GM15510 (cell line): ENCODE results near the gene LRP1B.

Experiments
- POLR2A ChIP-seq: IDR thresholded peaks from 3 replicates; pipeline ENCODE4 v1.6.1; 2011; ENCODE audit warnings: borderline replicate concordance; ENCODE audit not compliant: insufficient read length; ENCODE audit errors: extremely low read depth

Gene LRP1B

DNA sequence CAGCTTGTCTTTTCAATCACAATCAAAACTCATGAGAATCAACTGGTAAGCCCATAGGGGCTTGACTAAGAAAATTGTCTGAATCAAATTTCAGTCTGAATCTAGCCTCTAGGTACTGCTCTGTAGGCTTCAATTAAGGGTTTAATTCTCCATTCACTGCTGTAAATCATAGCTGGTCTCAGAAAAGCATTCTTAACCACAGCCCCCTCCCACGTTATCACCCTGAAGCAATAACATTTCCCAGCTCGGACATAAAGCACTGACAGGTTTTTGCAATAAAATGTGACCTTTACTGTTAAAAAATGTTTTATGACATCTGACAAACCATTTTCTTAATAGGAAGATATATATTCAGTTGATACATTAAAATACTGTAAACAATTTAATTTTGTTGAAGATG is 55.0 kb downstream of the LRP1B start:
- no peak for TF ChIP-seq POLR2A

DNA sequence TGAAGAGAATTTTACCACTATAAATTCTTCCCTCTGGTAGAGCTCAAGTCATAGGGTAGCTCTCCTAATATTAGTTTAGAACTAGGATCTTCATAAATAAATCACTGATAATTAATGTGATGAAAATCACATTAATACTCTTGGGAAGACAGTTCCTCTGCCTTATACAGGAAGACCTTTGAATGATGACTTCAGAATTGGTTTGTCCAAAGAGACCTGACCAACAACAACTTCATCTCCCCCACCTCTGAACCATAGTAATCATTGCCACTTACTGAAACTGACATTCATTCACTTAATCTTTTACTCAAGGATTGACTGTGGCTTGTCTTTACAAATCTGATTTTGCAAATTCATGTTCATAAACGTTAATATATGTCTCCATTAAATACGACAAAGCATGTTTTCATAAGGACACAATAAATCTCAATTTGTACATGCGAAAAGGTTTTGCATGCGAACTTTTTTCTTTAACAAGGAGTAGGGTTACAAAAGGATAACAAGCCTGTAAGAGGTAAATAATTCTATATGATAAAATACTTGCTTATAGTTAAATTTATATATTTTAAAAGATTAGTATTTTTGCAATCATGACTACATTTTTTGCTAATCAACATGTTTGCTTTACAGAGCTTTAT is 61.4 kb downstream of the LRP1B start:
- TF ChIP-seq POLR2A, result no peak

DNA sequence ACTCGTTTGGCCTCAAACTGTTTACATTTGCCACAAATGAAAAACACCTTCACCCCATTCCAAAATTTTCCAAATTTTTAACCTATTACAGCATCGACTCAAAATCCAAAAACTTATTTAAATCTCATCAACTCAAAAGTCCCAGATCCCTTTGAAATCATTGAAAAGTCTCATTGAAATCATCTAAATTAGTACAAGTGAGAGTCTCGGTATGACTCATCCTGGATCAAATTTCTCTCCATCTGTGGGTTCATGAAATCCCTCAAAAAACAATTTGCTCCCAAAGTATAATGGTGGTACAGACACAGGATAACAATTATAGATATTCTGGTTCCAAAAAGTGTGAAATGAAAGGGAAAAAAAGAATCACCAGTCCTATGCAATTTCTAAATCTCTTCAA is 65.1 kb downstream of the LRP1B start:
- TF ChIP-seq POLR2A, result no peak

DNA sequence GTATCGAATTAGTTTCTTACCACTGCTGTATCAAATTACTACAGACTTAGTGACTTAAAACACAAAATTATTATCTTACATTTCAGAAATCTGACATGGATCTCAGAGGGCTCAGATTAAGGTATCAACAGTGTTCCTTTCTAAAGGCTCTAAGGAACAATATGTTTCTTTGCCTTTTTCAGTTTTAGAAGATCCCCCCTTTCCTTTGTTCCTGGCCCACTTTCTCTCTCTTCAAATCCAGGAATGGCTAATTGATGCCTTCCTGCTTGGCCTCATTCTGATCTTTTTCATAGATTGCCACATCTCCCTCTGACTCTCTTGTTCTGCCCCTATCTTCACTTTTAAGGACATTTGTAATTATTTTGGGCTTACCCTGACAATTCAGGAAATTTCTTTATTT is 65.7 kb downstream of the LRP1B start:
- TF ChIP-seq POLR2A, result no peak

- TF ChIP-seq POLR2A, result no peak
These were observed 69.1 kb downstream of the LRP1B start for GRCh38 chr2:142061733-142062132.

GRCh38 chr2:142058149-142058548 is 72.7 kb downstream of the LRP1B start:
- TF ChIP-seq POLR2A, result no peak

DNA sequence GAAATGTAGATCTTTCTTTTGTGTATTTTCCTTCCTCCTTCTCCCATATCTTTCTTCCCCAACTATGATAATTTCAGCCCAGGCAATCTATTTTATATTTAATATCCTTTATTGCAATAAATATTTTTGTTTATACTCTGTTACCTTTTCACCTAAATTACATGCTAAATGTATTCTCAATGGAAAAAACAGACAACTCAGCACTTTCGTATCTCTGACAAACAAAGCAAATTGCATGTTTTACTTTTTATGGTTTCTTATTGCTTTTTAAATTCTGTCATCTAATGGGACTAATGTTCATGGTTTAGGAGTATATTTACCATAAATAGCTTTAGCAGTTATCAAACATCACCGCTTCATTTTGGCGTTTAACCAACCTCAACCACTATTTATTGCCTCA is 74.0 kb downstream of the LRP1B start:
- no peak for TF ChIP-seq POLR2A

- no peak for TF ChIP-seq POLR2A
These were observed 78.5 kb downstream of the LRP1B start for GRCh38 chr2:142052220-142052863.

GRCh38 chr2:142048581-142048980 is 82.2 kb downstream of the LRP1B start:
- TF ChIP-seq POLR2A, result no peak

DNA sequence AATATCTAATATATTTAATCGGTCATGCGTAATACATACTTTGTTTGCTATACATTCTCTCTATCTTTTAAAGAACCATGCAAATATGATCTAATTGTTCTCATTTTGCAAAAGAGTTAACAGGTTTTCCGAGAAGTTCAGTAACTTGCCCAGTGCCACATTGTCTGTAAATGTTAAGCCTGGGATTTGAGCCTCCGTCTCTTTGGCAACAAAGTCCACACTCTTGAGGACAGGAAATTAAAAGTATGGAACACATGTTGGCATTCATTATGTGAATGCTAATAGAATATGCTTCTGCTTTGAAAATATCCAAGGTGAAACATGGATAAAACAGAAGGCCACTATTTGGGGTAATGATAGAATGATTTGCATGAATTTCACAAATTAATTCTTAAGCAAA is 85.2 kb downstream of the LRP1B start:
- TF ChIP-seq POLR2A, result no peak

DNA sequence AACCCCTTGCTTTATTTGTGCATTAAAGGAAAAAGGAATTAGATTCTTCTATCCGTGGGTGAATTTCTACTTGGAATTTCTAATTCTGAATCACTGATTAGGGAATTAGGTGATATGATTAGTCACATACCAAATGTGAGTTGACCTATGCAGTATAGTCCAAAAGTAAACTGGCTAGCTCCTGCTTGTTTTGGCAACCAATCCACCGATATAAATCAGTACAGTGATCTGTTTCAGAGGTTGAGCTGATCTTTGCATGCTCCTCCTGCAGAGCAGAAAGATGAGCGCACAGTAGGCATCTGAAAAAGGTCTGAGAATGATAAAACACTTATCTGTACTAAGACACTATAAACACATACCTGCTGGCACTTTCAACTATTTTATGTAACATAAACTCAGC is 86.6 kb downstream of the LRP1B start:
- TF ChIP-seq POLR2A, result no peak

DNA sequence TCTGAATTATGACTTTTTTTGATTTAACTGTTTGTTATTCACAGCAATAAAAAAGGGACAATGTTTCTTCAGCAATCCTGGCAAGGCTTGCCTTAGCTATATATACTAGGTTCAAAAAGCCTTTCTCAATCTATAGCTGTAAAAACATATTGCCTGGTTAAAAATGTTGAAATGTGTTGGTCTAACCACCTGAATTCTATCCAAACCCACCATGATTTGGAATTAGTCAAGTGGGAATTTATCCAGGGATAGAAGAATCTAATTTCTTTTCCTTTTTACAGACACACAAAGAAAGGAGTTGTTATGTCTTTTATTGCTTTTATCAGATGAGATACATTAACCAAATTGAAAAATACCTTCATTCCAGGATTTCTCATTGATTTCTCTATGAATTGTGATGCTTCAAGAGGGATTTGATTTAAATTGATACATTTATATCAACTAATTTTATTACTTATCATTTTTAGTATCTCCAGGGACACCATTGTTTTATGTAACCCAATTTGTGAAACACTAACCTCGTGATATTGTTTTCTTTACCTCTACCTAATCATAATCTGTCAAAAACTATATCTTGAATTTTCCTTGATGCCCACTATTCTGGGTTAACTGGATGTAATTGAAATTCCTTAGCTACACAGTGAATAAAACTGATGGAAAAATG is 88.1 kb downstream of the LRP1B start:
- TF ChIP-seq POLR2A, result no peak

DNA sequence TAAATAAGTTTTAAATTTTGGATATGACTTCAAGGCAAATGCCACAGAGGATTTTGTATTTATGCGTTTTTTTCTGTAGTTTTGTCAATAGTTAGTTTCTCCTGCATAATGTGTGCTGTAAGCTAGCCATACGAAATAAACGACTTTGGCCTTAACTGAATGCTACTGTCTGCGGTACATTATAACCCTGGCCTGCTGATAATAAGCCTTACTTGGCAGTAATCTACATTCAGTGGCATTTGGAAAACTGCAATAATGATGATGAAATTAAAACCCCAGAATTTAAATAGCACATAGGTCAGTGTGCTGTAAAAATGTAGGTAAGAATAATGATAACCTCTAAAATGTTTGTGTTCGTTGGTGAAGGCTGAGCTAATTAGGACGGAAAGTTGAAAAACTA is 88.8 kb downstream of the LRP1B start:
- no peak for TF ChIP-seq POLR2A

DNA sequence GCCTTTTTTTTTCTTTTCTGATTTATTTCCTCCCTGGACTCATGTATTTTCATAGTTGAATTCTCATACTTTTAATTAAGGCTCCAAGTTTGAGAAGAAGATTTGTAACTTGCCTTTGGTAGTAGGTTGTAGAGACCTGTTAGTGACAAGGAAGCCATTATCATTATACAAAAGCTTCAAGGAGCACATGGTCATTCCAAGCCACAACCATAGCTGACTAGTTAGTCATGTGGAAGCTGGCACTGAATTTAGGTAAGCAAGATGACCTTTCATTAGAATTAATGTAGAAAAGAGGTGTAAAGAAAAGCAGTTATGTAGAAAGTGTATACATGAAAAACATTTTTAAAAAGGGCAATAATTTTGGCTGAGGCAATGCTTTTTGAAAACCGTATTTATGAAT is 89.7 kb downstream of the LRP1B start:
- no peak for TF ChIP-seq POLR2A

DNA sequence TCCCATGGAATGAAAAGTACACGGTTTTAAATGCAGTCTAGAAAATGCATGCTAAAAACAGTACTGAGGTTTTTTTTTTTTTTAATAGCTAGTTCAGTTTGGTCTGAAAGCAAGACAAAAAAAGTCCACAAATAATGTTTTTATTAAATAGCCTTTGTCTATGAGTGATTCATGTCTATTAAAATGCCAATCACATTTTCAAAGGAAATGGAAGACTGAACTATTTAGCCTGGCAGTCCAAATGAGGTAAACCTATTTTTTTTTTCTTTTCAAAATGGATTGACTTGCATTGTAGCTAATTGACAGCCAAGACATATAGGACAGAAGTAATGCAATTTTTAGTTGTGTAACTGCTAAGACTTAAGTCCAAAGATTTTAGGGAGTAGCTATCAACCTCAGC is 90.3 kb downstream of the LRP1B start:
- TF ChIP-seq POLR2A, result no peak

GRCh38 chr2:142038826-142039225 is 92.0 kb downstream of the LRP1B start:
- TF ChIP-seq POLR2A, result no peak
